GM12864 (cell line): ENCODE measurements around the gene MIEF1.
"Not testable (repeated sequence)": the region's sequence is repeated elsewhere in the genome, so short reads cannot be mapped to it uniquely, and the experiment has no call there.

ENCODE experiments used
- DNase-seq: peaks from one replicate; pipeline ENCODE4 v3.0.0-alpha.2; 2011; ENCODE audit warnings: low read depth
- H3K4me3 ChIP-seq: 2 replicates; pipeline ENCODE4 v1.5.1; 2011; ENCODE audit warnings: mild to moderate bottlenecking, low read depth, low read length, control low read depth
- CTCF ChIP-seq: IDR thresholded peaks from 2 replicates; pipeline ENCODE4 v1.5.1; 2011; ENCODE audit warnings: low read depth, mild to moderate bottlenecking, moderate library complexity, low read length, control low read depth, inconsistent platforms; ENCODE audit errors: missing control alignments

MIEF1 gene

GRCh38 chr22:39520226-39521105 lies 18.4 kb downstream of the MIEF1 start, which contains the start of gene ATF4:
TSS of gene ATF4 (plus strand) at chr22:39520562. CDS start at chr22:39521446, 884 bp downstream.
- H3K4me3 ChIP-seq, result peak within 1 kb of the TSS; percentile 67
- DNase-seq, result no peak
- no peak for TF ChIP-seq CTCF

GRCh38 chr22:39521106-39521885 lies 19.2 kb downstream of the MIEF1 start:
- peak overlapping the region; percentile 67 for H3K4me3 ChIP-seq

DNA sequence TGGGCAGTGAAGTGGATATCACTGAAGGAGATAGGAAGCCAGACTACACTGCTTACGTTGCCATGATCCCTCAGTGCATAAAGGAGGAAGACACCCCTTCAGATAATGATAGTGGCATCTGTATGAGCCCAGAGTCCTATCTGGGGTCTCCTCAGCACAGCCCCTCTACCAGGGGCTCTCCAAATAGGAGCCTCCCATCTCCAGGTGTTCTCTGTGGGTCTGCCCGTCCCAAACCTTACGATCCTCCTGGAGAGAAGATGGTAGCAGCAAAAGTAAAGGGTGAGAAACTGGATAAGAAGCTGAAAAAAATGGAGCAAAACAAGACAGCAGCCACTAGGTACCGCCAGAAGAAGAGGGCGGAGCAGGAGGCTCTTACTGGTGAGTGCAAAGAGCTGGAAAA lies 20.0 kb downstream of the MIEF1 start:
- peak overlapping the region; percentile 67 for H3K4me3 ChIP-seq
- DNase-seq, result not testable (repeated sequence)

More at GRCh38 chr22:39521106-39521885, 19.2 kb downstream of the MIEF1 start:
- not testable (repeated sequence) for DNase-seq

DNA sequence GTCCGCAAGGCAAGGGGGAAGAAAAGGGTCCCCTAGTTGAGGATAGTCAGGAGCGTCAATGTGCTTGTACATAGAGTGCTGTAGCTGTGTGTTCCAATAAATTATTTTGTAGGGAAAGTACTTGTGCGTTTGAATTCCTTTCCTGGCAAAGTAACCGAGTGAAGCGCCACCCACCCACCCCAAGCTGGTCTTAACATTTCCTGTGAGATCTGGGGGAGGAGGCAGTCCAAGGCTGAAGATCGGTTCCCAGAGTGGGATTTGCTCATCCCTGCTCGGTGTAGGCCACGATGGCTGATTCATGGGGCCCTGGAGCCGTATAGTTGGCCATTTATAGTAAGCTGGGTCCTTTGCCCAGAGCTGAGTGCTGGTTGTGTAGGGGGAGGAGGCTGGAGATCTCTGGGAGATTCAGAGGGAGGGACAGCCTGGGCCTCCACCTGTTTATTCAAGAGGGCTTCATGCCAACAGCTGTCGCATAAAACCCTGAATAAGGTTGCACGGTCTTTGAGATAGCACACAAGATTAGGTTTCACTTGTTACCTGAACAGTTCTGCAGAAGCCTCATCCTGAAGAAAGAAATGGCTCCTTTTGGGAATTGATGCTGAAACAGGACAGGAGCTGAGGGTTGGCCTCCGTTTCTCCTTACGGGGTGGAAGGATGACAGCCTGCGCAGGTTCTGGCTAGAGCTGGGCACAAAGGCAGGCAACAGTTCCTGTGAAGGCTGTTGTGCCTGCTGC lies 20.6 kb downstream of the MIEF1 start:
- H3K4me3 ChIP-seq, result peak overlapping the region; percentile 67
- no peak for DNase-seq
- no peak for TF ChIP-seq CTCF

GRCh38 chr22:39524089-39524752 lies 22.1 kb downstream of the MIEF1 start:
- no peak for TF ChIP-seq CTCF
- H3K4me3 ChIP-seq, result no peak overlapping the region
- no peak for DNase-seq

DNA sequence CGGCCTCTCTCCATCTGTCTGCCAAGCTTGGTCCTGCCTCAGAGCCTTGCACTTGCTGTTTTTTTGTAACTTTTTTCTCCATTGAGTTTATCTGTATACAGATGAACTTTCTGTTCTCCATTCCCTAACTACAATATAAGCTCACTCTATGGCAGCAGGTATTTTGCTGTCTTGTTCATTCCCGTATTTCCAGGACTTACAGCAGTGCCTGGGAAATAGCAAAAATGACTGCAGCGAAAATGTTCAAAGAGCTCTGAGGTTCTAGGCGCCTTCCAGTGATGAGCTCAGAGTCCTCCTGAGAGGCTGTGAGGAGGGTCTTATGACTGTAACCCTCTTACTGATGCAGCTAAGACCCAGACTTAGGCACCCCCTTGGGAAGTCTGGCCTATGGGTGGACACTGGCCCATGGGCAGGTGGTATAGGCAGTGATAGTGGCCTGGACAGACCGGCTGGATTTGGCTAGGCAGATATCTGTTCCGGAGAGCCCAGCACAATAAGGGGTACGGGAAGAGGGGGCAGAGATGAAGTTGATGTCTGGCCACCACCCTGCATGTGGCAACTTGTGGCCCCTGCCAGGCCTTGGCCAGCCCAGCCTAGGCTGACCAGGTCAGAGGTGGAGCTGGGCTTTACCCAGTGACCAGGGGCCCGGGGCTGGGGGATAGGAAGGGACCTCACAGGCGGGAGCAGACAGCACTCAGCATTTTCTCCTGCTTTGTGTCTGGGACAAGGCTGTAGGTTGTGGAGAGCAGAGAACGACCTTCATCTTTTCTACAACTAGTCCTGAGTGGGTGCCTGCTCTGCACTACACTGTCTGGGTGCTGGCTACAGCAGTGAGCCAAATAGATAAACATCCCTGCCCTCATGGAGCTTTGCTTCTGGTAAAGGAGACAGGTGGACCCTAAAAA lies 22.9 kb downstream of the MIEF1 start:
- no peak for DNase-seq
- no peak for TF ChIP-seq CTCF
- no peak overlapping the region for H3K4me3 ChIP-seq

- H3K4me3 ChIP-seq, result no peak overlapping the region
- no peak for DNase-seq
- TF ChIP-seq CTCF, result no peak
Observed at GRCh38 chr22:39525658-39525975, 23.5 kb downstream of the MIEF1 start.
